ENCODE measurements around the gene EDDM13.
"Not testable (repeated sequence)": the region's sequence is repeated elsewhere in the genome, so short reads cannot be mapped to it uniquely, and the experiment has no call there.

Gene EDDM13

GRCh38 chr19:56295531-56296455, 23.2 kb downstream of the EDDM13 start:
- no peak for DNase-seq

DNA sequence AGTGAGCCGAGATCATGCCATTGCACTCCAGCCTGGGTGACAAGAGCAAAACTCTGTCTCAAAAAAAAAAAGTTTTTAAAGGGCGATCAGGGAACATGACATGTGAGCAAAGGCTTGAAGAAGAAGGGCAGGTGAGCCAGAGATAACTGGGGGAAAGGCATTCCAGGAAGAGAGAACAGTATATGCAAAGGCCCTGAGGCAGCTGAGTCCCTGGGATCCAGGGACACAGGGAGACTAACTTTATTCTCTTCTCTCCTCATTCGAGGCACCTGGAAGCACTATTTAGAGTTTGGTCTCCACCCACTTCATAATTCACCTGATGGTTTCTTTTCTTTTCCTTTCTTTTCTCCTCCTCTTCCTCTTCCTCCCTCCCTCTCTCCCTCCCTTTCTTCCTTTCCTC, 24.5 kb downstream of the EDDM13 start:
- DNase-seq, result no peak

GRCh38 chr19:56299688-56300087, 27.1 kb downstream of the EDDM13 start:
- DNase-seq, result no peak

DNA sequence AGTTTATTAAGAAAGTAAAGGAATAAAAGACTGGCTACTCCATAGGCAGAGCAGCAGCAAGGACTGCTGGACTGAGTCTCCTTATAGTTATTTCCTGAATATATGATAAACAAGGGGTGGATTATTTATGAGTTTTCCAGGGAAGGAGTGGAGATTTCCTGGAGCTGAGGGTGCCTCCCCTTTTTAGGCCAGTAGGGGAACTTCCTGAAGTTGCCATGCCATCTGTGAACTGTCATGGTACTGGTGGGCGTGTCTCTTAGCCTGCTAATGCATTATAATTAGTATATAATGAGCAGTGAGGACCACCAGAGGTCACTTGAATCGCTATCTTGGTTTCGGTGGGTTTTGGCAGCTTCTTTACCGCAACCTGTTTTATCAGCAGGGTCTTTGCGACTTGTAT, 28.6 kb downstream of the EDDM13 start:
- no peak for DNase-seq

- no peak for DNase-seq
These were observed 29.5 kb downstream of the EDDM13 start for GRCh38 chr19:56301886-56302620.

- no peak for DNase-seq
These were observed 31.7 kb downstream of the EDDM13 start for GRCh38 chr19:56304243-56304642.

- no peak for DNase-seq
These were observed 33.5 kb downstream of the EDDM13 start for GRCh38 chr19:56306016-56306415.

DNA sequence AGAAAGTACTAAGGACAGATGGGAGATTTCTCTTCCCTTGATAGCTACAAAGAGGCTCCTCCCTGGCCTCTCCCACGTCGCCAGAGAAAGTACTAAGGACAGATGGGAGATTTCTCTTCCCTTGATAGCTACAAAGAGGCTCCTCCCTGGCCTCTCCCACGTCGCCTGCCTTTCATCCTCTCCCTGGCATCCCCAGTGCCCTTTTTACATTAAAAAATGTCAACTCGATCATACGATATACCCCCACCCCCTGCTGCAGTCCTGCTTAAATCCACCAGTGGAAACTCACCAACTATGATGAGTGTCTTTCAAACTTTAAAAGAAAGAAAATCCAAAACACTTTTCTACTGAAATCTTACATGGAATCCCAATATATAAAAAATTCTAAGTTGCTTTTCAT, 34.5 kb downstream of the EDDM13 start:
- DNase-seq, result not testable (repeated sequence)

DNA sequence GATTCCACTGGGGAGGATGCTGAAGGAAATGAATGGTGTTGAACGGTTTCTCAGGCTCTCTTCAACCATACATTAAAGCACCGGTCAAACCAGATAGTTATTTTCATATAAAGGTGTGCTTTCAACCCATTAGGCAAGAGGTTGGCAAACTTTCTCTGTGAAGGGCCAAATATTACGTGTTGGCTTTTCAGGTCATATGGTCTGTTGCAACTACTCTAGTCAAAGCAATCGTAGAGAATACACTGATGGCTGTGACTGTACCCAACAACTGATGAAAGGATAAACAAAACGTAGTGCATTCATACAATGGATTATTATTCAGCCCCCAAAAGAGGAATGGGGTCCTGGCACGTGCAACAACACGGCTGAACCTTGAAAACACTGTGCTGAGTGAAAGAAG, 36.2 kb downstream of the EDDM13 start:
- no peak for DNase-seq

DNA sequence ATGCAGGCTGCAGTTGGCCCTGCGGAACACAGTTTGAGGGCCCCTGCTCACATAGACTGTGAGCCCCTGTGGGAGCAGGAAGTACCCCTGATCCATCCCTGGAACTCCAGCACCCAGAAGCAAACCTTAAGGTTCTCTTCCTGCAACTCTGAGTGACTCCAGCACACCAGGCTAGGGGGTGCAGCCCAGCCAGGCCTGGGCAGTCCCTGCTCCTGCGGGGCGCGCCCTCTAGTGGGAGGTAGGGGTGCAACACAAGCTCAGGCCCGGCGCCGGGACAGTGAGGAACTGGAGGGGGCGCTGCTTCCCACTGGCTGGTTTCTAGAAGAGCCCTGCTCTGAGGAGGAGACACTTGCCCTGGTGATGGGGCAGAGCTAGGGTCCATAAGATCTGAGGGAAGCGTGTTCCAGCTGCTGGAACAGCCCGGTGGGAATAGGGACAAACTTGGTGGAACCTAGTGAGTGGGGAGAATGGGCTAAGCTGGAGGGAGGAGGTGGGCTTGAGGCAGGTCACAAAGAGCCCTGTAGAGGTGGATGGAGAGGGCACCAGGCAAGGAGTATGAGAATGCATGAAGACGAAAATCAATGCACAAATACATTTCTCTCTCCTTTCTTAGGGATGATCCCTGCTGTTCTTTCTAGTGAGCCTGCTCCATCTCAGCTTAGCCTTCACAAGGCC, 37.1 kb downstream of the EDDM13 start:
- DNase-seq, result no peak

- DNase-seq, result no peak
These were observed 37.9 kb downstream of the EDDM13 start for GRCh38 chr19:56310462-56310861.

DNA sequence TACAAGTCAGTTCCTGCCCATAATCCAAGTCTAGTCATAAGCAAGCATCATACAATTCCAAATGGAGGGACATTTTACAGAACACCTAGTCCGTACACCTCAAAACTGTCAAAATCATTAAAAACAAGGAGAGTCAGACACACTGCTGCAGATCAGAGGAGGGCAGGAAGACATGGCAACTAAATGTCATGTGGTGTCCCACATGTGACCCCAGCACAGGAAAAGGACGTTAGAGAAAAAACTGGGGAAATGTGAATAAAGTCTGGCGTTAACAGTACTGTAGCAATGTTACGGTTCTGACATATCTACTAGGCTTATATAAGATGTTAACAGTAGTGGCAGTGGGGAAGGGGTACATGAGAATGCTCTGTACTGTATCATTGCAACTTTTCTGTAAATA, 39.8 kb downstream of the EDDM13 start:
- DNase-seq, result no peak

- DNase-seq, result no peak
These were observed 40.5 kb downstream of the EDDM13 start for GRCh38 chr19:56312787-56313657.

GRCh38 chr19:56314018-56314380, 41.5 kb downstream of the EDDM13 start:
- no peak for DNase-seq

DNA sequence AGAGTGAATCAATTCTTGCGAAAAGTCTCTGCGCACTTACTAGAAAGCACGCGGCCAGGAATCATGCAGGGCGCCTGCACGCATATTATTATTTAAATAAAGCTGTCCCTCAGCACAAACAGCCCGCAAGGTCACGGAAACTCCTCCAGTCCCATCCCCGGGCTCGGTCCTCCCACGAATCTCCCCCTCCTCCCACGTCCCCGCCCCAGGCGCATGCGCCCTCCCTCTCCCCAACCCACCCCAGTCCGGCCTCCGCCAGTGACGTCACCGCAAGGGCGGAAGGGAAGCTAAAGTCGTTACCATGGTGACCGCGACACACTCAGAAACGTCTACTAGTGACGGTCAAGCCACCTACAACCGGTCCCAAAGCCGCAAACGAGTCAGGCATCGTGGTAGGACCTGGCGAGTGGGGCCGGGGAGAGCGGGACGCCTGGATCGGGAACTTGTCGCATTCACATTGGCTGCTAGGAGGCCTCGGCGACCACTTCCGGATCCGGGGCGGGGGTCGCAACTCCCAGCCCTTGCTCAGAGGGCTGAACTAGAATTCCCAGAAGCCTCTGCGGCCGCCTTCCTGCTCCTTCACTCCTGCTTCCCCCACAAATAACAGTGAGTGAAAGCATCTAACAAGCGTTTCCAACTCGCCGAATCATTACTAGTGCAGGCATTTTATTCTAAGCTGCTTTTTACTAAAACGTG, 42.0 kb downstream of the EDDM13 start, which contains the start of gene ZSCAN5A:
Gene ZSCAN5A, minus strand, starts transcription at position 459 of the 696 bp plus-strand sequence. CDS start 89,793 bp downstream, outside the sequence.
- DNase-seq, result peak; percentile 97

GRCh38 chr19:56315077-56315828, 42.7 kb downstream of the EDDM13 start:
- DNase-seq, result peak; percentile 97

GRCh38 chr19:56316728-56317127, 44.2 kb downstream of the EDDM13 start:
- DNase-seq, result no peak

- no peak for DNase-seq
These were observed 45.2 kb downstream of the EDDM13 start for GRCh38 chr19:56317749-56318148.

DNA sequence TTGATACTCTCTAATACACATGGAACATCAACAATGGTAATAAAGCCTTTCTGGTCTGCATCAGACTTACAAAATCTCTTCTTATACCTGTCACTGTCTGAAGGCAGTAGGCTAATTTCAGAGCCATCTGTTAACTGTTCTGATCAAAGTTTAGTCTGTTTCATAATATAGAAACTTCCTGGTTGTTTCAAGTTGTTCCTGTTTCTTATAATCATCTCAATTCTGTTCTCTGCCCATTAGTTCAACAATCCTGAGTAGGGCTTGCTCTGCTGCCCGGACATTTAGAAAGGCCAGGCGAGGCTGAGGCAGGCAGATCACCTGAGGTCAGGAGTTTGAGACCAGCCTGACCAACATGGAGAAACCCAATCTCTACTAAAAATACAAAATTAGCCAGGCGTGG, 47.4 kb downstream of the EDDM13 start:
- no peak for DNase-seq

DNA sequence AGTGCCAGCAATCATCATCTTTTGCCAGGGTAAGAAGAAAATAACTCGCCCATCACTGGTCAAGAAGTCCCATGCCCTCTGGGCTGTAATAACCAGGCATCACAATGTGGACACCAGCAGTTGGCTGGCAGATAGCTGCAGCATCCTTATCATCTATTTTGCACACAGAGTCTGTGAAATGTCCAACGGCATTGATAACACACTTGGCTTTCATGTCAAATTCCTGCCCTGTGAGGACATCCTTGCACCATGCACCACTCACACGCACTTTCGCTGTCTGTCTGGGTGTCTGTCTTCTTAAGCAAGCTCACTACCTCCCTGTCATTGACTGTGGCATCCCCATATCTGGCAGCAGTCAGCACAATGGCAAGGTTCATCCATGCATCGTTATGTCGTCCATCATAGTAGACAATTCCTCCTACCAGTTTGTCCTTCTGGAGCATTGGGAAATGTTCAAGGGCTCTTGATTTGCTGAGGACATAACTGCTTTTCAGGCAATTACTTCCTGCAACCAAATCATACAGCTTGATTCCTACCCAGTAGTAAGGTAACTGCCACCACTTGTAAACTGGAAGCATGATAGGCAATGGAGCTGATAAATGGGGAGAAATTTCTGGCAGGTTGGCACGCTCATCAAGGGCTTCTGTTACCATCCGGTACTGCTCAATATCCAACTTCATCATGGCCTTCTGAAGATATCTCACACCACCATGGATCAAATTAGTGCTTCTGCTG, 48.9 kb downstream of the EDDM13 start:
- DNase-seq, result no peak
